HPDE6-E6E7 (cell line): ENCODE measurements around the gene URM1.

Experiments
- DNase-seq: peaks from one replicate; pipeline ENCODE4 v3.0.0; 2011; ENCODE audit warnings: missing footprints; ENCODE audit errors: extremely low spot score

The URM1 gene

DNA sequence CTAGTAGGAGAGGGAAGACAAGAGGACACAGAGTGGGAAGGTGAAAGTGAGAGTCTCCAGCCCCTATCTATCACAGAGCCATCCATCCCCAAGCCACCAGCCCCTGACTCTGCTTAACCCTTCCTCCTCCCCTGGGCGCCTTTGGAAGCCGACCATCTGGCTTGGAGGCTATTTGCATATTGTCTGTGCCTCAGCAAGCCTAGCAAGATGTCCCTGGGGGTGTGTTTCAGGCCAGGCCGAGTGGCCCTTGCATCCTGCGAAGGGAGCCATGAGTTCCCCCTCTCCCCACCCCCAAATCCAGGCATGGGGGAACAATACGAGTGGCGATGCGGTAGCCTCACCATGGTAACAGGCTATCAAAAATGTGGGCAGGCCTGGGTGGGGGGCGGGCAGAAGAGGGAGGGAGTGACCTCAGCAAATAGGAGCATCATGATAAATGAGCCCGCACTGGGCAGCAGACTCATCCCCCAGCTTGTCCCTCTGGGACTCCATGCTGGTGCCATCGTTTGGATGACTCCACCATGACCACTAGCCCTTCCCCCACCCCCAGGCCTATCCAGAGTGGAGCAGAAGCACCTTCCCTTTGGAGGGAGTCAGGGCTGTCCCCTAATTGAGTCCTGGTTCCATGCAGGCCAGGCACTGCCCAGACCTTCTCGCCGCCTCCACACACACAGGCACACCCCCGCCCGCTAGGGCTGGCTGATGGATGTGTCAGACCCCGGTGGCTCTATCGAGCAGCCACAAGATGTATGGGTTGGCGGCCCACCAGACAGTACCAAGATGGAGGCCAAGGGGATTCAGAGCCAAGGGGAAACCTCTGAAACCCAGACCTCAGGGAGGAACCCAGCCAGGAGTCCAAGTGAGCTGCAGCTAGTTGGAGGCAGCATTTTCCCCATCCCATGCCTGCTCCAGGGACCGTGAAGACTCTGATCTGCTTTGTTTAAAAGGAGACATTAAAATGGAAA is 14.6 kb downstream of the URM1 start:
- DNase-seq = no peak

DNA sequence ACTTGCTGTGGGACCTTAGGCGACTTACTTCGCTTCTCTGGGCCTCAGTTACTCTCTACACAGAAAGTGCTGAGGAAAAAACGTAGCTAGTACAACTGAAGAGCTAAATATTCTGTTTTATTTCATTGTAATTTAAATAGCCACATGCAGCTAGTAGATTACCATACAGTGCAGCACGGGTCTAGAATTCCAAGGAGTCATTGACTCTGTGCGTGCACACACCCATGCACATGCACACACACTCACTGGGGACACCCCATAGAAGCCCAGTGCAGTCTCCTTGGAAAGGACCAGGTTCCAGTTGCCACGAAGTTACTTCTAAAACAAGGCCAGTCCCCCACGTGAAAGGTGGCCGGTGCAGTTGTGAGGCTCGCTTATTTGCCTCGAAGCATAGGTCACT is 17.0 kb downstream of the URM1 start:
- no peak for DNase-seq

DNA sequence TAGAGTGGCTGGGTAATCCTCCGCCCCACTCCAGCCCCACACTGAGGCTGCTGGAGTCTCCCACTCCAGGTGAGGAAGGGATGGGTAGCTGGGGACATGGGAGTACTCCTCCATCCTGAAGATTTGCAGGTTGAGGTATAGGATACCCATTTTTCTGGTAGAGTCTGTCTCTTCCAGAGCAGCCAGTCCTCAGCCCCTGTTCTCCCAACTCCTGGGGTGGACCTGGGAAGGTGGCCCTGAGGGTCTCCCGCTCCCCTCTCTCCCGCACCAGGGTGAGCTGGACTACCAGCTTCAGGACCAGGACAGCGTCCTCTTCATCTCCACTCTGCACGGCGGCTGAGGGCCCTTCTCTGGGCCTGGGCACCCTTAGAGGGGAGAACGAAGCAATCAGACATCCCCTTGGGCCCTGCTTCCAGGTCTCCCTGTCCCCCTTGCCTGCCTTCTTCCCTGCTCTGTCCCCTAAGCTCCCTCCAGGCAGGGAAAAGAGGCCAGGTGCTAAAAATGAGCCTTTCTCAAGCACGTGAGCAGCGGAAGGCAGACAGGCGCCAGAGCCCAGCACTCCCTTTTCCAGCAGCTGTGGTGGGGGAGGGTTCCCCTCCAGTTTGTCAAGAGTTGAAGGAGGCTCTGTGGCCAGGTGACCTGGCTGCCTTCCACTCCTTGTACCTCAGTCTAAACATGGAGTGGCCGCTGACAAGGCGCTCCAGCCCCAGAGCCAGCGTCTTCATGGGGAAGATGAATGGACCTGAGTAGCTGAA is 18.4 kb downstream of the URM1 start:
- no peak for DNase-seq

DNA sequence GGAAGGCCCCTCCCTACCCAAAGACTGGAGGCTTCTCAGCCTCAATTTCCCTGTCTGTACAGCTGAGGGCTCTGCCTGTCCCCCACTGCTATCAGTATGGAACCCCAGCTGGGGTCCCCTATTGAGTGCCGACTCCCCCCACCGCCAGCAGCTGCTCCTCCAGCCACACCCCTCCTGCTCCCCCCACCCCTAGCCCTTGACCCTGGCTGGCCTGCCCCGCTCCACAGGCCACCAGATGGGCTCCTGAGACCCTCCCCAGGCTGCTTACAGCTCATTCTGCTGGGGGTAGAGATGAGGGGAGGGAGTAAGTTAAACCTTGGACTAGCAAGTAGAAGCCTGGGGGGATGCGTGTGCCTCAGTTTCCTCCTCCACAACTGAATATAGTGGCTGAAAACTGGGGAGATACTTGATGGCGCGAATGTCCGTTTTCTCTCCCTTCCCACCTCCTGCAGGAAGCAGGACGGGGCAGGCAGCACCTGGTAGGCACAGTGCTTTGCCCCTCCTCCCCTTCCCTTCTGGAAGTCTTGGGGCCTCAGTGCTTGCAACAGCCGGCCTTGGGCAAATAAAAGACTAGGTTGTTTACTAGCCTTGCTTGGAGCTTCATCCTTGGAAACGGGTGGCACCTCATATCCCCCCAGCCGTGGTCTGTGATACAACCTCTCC is 19.1 kb downstream of the URM1 start:
- no peak for DNase-seq

DNA sequence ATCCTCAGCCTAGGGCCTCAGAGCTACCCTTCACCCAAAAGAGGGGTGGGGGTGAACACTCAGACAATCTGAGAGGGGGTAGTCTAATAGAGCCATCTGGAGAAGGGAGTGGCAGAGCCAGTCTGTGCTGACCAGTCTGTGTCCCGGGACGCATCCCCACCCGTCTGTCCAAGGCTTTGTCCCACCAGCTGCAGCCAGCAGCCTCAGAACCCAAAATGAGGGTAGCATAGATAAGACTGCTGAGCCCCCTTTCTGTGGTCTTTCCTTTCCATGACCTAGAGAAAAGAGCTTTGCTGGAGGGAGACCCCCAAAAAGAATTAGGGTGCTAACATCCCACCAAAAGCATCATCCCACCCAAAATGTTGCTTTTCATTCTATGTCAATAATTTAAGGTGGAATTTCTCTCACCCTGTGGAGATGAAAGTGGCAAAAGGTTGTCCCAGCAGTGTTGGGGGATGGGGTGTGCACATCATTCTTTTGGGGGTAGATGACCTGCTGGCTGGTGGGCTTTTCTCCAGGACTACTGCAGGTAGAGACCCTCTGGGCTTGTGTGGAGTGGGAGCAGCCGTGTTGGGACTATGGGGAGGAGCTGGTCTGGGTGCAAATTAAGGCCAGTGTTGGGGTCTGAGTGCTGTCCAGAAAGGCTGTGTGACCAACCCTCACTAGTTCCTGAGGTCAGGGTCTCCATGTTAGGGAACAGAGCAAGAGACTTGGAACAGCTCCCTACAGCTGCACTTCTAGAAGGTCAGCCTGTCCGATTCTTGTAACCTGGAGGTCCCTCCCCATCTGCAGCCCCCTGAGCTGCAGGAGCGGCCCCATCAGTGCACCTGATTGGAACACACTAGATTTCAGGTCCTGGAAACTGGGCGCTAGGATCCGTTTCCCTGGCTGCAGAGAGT is 19.9 kb downstream of the URM1 start:
- no peak for DNase-seq

DNA sequence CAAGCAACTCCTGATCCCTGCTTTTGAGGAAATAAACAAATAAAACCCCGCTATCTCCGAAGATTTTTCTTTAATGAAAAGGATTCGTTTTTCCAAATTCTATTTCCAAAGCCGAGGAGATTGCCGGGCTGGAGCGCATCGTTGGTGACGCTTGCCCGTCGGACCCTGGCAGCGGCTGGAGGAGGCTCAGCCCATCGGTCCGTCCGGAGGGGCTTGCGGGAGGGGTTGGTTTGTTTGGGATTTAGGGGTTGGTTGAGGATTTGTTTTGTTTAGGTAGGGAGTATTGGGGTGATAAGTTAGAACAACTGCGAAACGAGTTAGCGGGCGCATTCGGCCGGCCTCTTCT is 20.8 kb downstream of the URM1 start:
- DNase-seq = no peak

DNA sequence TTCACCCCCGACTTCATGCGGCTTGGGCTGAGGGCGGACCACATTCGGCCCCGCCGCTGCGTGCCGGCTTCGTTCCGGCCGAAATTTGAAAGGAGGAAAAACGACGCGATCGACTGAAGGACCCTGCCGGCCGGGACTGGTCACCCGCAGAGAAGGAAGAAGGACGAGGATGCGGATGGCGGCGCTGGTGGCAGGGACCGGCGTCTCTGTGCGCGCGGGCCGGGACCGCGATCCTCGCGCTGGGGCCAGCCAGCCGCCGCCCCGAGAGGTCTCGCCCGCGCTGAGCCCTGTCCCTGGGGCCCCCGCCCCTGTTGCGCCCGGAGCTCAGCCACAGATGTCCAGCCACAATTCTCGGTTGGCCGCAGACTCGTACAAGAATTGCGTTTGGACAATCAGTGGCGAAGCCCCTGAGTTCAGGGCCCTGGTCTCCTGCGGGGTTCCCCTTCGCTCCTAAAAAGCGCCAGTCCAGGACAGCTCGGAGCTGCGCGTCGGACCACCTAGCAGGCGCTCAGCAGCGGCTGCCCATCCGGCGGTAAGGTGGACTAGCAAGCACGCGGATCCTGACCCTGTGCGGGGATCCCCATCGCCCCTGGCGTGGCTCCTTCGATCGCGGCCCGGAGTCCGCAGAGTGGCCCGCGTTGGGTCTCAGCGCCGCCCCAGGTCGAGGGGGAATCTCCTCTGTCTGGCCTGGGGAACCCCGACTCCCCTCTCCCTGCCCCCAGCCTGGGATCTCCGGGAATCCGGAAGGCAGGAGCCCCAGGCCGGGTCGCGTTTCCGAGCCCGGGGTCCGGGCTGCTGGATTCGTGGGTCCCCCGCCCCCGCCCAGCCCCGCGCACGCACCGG is 21.3 kb downstream of the URM1 start:
- no peak for DNase-seq

DNA sequence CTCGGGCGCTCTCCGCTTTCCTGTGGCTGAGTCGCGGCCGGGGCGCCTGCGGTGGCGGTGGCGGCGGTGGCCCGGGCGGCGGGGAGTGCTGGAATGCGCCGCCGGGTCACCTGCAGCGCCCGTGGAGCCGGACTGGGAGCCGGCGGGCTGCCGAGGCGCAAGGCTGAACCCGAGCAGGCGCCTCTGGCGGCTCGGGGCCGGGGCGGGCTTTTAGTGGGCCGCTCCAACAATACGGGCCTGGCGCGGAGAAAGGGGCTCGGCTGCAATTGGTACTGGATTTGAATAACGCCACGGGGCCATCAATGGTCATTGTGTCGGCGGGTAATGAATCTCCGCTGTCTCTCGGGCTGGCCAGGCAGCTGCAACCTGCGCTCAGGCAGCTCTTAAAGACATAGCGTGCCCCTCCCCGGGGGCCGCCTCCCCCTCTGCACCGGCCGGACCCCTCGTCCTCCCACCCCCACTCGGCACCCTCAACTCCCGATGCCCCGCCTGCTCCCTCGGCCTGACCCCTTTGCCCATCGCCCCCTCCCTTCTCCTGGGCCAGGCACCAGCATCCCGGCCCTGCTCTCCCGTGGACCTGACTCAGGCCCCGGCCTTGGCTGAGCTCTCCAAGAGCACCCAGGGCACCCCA is 22.1 kb downstream of the URM1 start:
- DNase-seq = no peak

DNA sequence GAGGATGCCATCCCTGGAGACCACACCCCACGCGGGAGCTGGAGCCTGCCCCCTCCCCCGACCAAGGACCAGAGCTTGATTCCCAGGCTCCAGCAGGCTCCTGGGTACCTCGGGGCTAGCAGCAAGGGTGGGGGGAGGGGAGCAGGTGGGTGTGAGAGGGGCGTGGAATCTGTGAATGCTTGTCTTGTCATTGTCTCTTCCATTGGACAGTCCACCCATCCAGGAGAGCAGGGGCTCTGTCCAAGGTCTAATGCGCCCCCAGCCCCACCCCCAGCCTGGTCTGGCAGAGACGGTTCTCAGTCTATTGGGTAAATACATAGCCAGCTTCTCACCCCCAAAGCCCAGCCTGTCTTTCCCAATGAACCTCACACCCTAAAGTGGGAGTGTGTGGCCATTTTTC is 22.8 kb downstream of the URM1 start:
- no peak for DNase-seq

DNA sequence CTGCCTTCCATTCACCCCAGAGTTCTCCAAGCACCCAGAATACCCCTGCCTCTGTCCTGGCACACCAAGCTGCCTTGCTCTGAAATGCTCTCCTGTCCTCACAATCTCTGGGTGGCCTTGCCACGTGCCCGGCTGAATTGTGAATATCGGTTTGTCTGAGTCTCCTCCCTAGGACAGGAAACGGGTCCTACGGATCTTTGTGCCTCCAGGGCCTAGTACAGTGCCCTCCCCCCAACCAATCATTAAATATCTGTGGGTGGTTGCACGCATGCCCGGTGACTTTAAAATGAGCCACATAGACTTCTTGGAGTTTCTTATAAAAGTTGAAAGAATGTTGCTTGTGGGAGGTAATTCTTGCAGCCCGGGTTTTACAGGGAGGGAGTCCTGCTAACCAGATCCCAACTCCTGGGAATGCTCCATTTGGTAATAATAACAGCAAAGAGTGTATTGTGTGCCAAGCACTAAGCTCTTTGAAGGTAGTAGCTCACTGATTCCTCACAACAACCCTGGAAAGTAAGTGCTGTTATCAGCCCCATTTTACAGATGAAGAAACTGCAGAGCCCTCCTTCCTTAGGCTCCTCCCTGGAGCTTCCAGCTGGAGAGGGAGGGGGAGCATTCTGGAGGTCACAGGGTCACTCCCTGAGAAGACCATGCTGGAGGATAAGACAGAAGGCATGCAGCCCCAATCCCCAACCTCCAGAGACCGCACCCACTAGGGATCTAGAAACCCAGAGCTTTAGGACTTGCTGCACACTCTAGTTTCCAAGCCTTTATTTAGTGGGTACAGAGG is 23.4 kb downstream of the URM1 start:
- no peak for DNase-seq

DNA sequence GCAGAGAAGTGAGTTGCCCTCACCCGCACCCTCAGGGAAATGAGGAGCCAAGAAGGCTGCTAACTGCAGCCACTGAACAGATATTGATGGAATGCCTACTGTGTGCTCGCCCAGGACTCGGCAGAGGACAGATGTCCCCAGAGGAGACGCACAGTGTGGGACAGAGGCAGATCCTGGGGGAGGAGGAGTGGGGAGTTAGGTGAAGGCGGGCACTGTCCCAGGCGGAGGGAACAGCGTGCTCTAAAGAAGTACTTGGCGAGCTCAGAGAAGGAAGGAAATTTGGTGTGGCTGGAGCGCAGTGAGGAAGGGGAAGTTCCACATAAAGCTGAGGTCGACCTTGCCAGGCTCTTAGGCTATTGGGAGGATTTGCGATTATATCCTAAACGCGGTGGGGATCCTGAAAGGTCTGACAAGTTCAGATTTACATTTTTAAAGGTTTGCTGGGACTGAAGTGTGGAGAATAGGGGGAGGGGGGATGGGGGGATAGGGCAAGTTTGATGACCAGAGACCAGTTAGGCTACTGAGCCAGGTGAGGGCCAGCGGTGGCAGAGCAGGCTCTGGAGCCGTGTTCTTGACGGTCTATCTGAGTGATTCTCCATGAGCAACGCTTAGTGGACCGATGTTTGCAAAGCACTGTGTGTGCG is 25.9 kb downstream of the URM1 start:
- no peak for DNase-seq

DNA sequence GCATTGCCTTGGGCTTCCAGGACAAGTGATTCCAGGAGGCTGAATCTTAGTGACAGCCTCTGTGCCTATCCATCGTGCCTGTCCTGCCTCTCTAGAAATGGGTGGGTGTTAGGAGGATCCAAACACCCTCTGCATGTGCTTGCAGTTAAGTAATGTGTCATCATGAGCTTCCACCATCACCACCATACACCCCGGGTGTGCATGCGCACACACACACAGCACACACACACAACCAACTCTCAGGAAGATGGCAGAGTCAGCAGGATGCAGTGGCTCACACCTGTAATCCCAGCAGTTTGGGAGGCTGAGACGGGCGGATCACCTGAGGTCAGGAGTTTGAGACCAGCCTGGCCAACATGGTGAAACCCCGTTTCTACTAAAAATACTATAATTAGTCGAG is 26.7 kb downstream of the URM1 start:
- no peak for DNase-seq

DNA sequence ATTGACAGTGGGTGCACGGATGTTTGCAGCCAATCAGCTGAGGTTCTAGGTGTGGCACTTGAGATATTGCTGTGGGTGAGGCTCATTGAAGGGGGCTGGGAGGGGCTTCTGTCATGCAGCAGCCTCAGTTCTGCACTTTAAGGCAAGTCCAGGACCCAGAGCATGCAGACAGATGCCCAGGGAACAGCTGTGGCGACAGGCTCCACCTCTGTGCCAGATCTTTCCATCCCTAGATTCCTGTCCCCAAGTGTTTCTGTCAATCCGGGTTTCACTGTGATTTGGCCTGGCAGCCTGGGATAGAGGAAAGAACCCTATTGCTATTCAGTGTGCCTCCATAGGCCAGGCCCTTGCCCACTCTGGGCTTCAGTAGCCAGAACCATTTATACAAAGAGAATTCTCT is 28.7 kb downstream of the URM1 start:
- DNase-seq = no peak

DNA sequence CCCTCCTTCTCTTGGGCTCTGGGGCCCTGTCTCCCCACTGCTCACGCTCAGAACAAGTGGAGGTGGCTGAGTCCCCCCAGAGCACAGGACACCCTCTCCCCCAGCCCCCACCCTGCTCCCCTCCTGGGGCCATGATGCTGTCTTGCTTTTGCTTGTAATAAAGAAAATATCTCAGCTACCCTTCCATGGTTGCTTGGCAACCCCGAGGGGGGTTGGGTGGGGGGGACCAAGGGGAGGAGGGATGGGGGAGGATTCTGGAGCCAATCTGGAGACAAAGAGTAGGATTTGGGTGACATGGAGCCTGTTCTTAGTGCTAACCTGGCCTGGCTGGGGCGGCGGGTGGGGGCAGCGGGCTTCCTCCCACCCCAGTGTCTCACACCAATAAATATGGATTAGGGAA is 33.4 kb downstream of the URM1 start:
- no peak for DNase-seq

DNA sequence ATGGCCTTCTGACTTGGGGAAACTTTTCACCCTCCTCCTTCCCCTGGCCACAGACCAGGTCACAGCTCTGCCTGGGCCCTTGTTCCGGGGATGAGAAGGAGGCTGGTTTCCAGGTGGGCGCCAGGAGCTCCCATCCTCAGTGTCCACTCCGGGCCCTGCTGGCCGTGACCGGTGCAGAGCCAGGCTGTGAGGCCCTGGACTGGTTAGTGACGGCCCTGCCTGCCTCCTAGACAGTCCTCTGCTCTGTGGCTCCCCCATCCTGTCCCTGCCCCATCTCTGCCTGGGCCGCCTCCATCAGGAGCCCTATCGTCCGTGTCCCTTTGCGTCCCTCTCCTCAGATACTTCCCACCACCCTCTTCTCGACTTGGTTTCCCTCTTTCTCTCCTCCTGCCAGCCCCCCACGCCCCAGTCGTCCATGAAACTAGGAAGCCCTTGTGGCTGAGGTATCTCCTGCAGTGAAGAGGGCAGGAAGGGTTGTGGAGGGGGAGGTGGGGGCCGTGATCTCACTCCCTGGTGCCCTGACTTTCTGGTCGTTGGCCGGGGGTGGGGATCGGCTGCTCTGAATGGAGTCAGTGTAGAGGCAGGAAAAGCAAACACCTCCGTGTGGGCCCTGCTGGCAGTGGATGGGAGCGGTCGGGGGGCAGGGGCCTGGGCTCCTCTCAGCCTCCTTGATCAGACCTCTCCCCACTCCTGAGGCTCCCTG is 34.1 kb downstream of the URM1 start:
- no peak for DNase-seq

DNA sequence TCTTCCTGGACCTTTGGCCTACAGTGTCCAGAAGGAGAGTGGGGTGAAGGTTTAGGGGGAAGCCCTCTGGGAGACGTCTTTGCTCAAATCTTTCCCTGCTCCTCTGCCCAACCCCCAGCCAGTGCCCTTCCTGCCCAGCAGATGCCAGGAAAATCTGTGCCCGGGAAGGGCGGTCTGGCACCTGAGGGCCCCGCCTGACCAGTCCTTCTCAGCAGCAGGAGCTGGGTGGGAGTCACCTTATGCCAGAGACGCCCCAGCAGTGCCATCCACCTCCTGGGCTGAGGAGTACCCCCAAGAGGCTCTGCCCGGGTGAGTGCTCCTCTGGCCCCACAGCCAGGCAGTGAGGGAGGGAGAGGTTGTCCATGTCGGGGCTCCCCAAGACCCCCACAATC is 34.6 kb downstream of the URM1 start:
- DNase-seq = no peak

DNA sequence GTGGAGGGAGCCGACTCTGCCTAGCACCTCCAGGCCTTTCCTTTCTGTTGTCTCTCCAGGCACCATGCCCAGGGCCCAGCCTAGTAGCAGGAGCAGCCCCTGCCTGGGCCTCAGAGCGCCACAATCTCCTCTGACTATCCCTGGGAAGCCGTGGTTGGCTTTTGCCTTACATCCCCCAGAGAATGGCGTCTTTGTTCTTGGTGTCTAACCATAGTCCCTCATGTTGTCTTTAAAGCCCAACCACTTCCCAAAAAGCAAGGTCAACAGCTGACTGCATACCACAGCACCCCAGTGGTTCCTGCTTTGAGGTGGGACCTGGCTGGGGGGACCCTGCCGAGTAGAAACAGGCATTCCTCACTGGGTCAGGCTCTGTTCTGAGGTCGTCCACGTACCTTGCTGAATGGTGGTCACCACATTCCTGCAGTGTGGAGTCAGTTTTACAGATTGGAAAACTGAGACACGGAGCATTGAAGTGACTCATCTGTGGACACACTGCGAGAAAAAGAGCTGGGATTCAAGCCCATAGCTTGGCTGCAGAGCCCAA is 35.7 kb downstream of the URM1 start:
- no peak for DNase-seq

DNA sequence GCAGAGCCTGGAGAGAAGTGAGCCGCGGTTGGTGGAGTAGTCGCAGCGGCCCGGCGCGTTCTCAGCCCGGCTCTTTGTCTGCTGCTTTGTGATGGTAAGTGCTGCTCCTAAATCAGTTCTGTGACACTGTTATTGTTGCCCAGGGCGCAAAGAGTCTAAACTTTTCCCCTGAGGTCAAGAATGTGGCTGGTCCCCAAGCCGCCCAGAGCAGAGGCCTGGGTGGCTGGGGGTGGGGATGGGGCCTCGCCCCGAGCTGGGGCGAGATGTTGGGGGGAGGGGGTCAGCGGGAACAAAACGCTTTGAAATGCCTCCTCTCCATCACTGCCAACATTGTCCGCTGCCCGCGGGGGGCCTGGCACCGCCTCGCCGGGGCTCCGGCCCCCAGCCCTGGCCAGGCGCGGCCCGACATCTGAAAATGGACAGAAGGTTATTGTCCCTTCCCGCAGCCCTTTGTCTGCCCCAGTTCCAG is 37.8 kb downstream of the URM1 start:
- no peak for DNase-seq
